Trophoblast cell (in vitro differentiated cells and primary cell): Measurements from ENCODE around the gene EXOC4.

Experiments used
- DNase-seq, 2 donors: peaks; one replicate each; pipeline ENCODE4 v3.0.0-alpha.2; 2016
- H2AFZ ChIP-seq: 2 replicates; pipeline ENCODE4 v1.6.1; 2013; ENCODE audit warnings: low read length, moderate library complexity, mild to moderate bottlenecking; ENCODE audit not compliant: insufficient read depth, poor library complexity
- H2AK5ac ChIP-seq: 2 replicates; pipeline ENCODE4 v1.6.1; 2013; ENCODE audit warnings: mild to moderate bottlenecking, low read length
- H2BK120ac ChIP-seq: 2 replicates; pipeline ENCODE4 v1.6.1; 2013; ENCODE audit warnings: low read length, mild to moderate bottlenecking, moderate library complexity; ENCODE audit not compliant: insufficient read depth, poor library complexity
- H2BK12ac ChIP-seq: 2 replicates; pipeline ENCODE4 v1.6.1; 2013; ENCODE audit warnings: mild to moderate bottlenecking, low read length, moderate library complexity
- H2BK5ac ChIP-seq: 2 replicates; pipeline ENCODE4 v1.6.1; 2013; ENCODE audit warnings: low read length, low read depth, moderate library complexity, mild to moderate bottlenecking; ENCODE audit not compliant: poor library complexity
- H3K14ac ChIP-seq: 2 replicates; pipeline ENCODE4 v1.6.1; 2013; ENCODE audit warnings: mild to moderate bottlenecking, low read length
- H3K18ac ChIP-seq: 2 replicates; pipeline ENCODE4 v1.6.1; 2013; ENCODE audit warnings: mild to moderate bottlenecking, low read length
- H3K23ac ChIP-seq: 2 replicates; pipeline ENCODE4 v1.6.1; 2013; ENCODE audit warnings: low read length
- H3K27ac ChIP-seq: 2 replicates; pipeline ENCODE4 v1.5.1; 2013; ENCODE audit warnings: low read depth, mild to moderate bottlenecking, inconsistent platforms, low read length, moderate library complexity
- H3K27me3 ChIP-seq: 2 replicates; pipeline ENCODE4 v1.6.1; 2013; ENCODE audit warnings: inconsistent platforms, mild to moderate bottlenecking, low read length, moderate library complexity; ENCODE audit not compliant: insufficient read depth
- H3K36me3 ChIP-seq, 2 experiments: 1 replicate in 1 of 2; 2 replicates in 1 of 2; pipeline ENCODE4 v1.6.1; 2013; ENCODE audit warnings: low read length in 2 of 2, mild to moderate bottlenecking in 2 of 2, moderate library complexity in 1 of 2; ENCODE audit not compliant: insufficient read depth in 2 of 2, control insufficient read depth in 1 of 2
- H3K4ac ChIP-seq: 2 replicates; pipeline ENCODE4 v1.6.1; 2013; ENCODE audit warnings: low read depth, mild to moderate bottlenecking, low read length, moderate library complexity
- H3K4me1 ChIP-seq, 2 experiments: 1 replicate in 1 of 2; 2 replicates in 1 of 2; pipeline ENCODE4 v1.6.1; 2013; ENCODE audit warnings: low read length in 2 of 2, mild to moderate bottlenecking in 2 of 2, moderate library complexity in 1 of 2; ENCODE audit not compliant: insufficient read depth in 2 of 2, control insufficient read depth in 1 of 2
- H3K4me2 ChIP-seq: 2 replicates; pipeline ENCODE4 v1.6.1; 2013; ENCODE audit warnings: inconsistent platforms, mild to moderate bottlenecking, low read length, moderate library complexity
- H3K4me3 ChIP-seq: 2 replicates; pipeline ENCODE4 v1.5.1; 2013; ENCODE audit warnings: mild to moderate bottlenecking, low read depth, low read length, inconsistent platforms
- H3K79me1 ChIP-seq: one replicate; pipeline ENCODE4 v1.6.1; 2013; ENCODE audit warnings: low read length
- H3K79me2 ChIP-seq: 2 replicates; pipeline ENCODE4 v1.6.1; 2013; ENCODE audit warnings: low read length, mild to moderate bottlenecking; ENCODE audit not compliant: control insufficient read depth, insufficient read depth, poor library complexity
- H3K9ac ChIP-seq: 2 replicates; pipeline ENCODE4 v1.6.1; 2013; ENCODE audit warnings: mild to moderate bottlenecking, low read length
- H3K9me3 ChIP-seq: 2 replicates; pipeline ENCODE4 v1.6.1; 2013; ENCODE audit warnings: low read depth, mild to moderate bottlenecking, control low read depth, inconsistent platforms, low read length; ENCODE audit not compliant: insufficient read depth
- H4K12ac ChIP-seq: 2 replicates; pipeline ENCODE4 v1.6.1; 2013; ENCODE audit warnings: low read depth, mild to moderate bottlenecking, low read length, moderate library complexity
- H4K8ac ChIP-seq: 2 replicates; pipeline ENCODE4 v1.6.1; 2013; ENCODE audit warnings: low read depth, mild to moderate bottlenecking, low read length, moderate library complexity
- H4K91ac ChIP-seq: one replicate; pipeline ENCODE4 v1.6.1; 2013; ENCODE audit warnings: low read depth, mild to moderate bottlenecking, low read length, moderate library complexity
- WGBS: extraction: QIAGEN DNeasy Blood & Tissue Kit; methylation state at CpG from one replicate; pipeline ENCODE4 v1.1.7; 2013; ENCODE audit warnings: missing lambda C conversion rate; ENCODE audit not compliant: insufficient read length, insufficient coverage; ENCODE audit errors: extremely low coverage; 5-methylcytosine and 5-hydroxymethylcytosine counted together

EXOC4 gene

GRCh38 chr7:133273227-133273626, 20.3 kb downstream of the EXOC4 start:
- H3K4me3 ChIP-seq = no peak overlapping the region
- no peak for DNase-seq
- H3K79me1 ChIP-seq = no peaks in the 10 kb centered on the region
- no peak overlapping the region for H2AFZ ChIP-seq
- peaks cover under 1 to 6% of the 10 kb centered on the region in 2 experiments for H3K36me3 ChIP-seq
- H4K91ac ChIP-seq = no peak overlapping the region
- no peak overlapping the region for H4K12ac ChIP-seq
- H3K4me1 ChIP-seq = no peaks in the 10 kb centered on the region
- H3K23ac ChIP-seq = no peak overlapping the region
- H3K9ac ChIP-seq = no peak overlapping the region
- H3K27ac ChIP-seq = no peak overlapping the region
- no peak overlapping the region for H2BK120ac ChIP-seq
- H3K4ac ChIP-seq = no peak overlapping the region
- H2AK5ac ChIP-seq = no peak overlapping the region
- no peak overlapping the region for H2BK5ac ChIP-seq
- H3K79me2 ChIP-seq = no peaks in the 10 kb centered on the region
- no peaks in the 10 kb centered on the region for H3K27me3 ChIP-seq
- H3K14ac ChIP-seq = no peak overlapping the region
- no peak overlapping the region for H4K8ac ChIP-seq
- no peak overlapping the region for H2BK12ac ChIP-seq
- no peak overlapping the region for H3K4me2 ChIP-seq
- WGBS = no CpG with 5 or more reads among the region's 3 CpGs
- H3K9me3 ChIP-seq = no peaks in the 10 kb centered on the region
- H3K18ac ChIP-seq = no peak overlapping the region

GRCh38 chr7:133274265-133274664, 21.4 kb downstream of the EXOC4 start:
- Histone ChIP-seq H3K4me2 (no peak overlapping the region), H3K23ac (no peak overlapping the region), H3K4ac (no peak overlapping the region), H3K4me3 (no peak overlapping the region), H3K9me3 (no peaks in the 10 kb centered on the region), H2AFZ (no peak overlapping the region), H2AK5ac (no peak overlapping the region), H3K9ac (no peak overlapping the region), H4K91ac (no peak overlapping the region), H3K36me3 (peaks cover 2 to 7% of the 10 kb centered on the region in 2 experiments), H3K27me3 (no peaks in the 10 kb centered on the region), H2BK5ac (no peak overlapping the region), H2BK120ac (no peak overlapping the region), H3K27ac (no peak overlapping the region), H2BK12ac (no peak overlapping the region), H3K79me1 (no peaks in the 10 kb centered on the region), H3K4me1 (no peaks in the 10 kb centered on the region), H4K8ac (no peak overlapping the region), H3K79me2 (no peaks in the 10 kb centered on the region), H4K12ac (no peak overlapping the region), H3K14ac (no peak overlapping the region), H3K18ac (no peak overlapping the region)
- no CpG with 5 or more reads among the region's 1 CpG for WGBS
- no peak for DNase-seq

GRCh38 chr7:133275008-133275407, 22.1 kb downstream of the EXOC4 start:
- Histone ChIP-seq H4K12ac (no peak overlapping the region), H2BK120ac (no peak overlapping the region), H3K27ac (no peak overlapping the region), H3K4me3 (no peak overlapping the region), H3K36me3 (peaks cover 2 to 10% of the 10 kb centered on the region in 2 experiments), H3K9ac (no peak overlapping the region), H3K18ac (no peak overlapping the region), H2AFZ (no peak overlapping the region), H3K79me1 (no peaks in the 10 kb centered on the region), H3K9me3 (no peaks in the 10 kb centered on the region), H3K4me2 (no peak overlapping the region), H4K91ac (no peak overlapping the region), H4K8ac (no peak overlapping the region), H3K79me2 (no peaks in the 10 kb centered on the region), H3K4me1 (no peaks in the 10 kb centered on the region), H2BK12ac (no peak overlapping the region), H3K14ac (no peak overlapping the region), H2BK5ac (no peak overlapping the region), H3K27me3 (no peaks in the 10 kb centered on the region), H2AK5ac (no peak overlapping the region), H3K4ac (no peak overlapping the region), H3K23ac (no peak overlapping the region)
- no CpG with 5 or more reads among the region's 8 CpGs for WGBS
- DNase-seq = no peak

- H4K12ac ChIP-seq = no peak overlapping the region
- H3K23ac ChIP-seq = no peak overlapping the region
- H2BK120ac ChIP-seq = no peak overlapping the region
- H3K14ac ChIP-seq = no peak overlapping the region
- no peak overlapping the region for H3K9ac ChIP-seq
- H3K79me1 ChIP-seq = no peaks in the 10 kb centered on the region
- DNase-seq = no peak
- H2BK5ac ChIP-seq = no peak overlapping the region
- WGBS = no CpG with 5 or more reads among the region's 3 CpGs
- H2AFZ ChIP-seq = no peak overlapping the region
- peaks cover 2 to 10% of the 10 kb centered on the region in 2 experiments for H3K36me3 ChIP-seq
- H4K91ac ChIP-seq = no peak overlapping the region
- H3K4ac ChIP-seq = no peak overlapping the region
- no peaks in the 10 kb centered on the region for H3K9me3 ChIP-seq
- H3K4me3 ChIP-seq = no peak overlapping the region
- H3K4me2 ChIP-seq = no peak overlapping the region
- H3K18ac ChIP-seq = no peak overlapping the region
- H3K79me2 ChIP-seq = no peaks in the 10 kb centered on the region
- no peak overlapping the region for H2BK12ac ChIP-seq
- H2AK5ac ChIP-seq = no peak overlapping the region
- no peak overlapping the region for H3K27ac ChIP-seq
- H3K27me3 ChIP-seq = no peaks in the 10 kb centered on the region
- H3K4me1 ChIP-seq = no peaks in the 10 kb centered on the region
- H4K8ac ChIP-seq = no peak overlapping the region
Observed at GRCh38 chr7:133275446-133276095, 22.7 kb downstream of the EXOC4 start.
